Stimulated activated CD4-positive, alpha-beta T cell treated with anti-CD3 and anti-CD28 coated beads, Interleukin-1b, Interleukin-23, amount 100 ng/mL, for 1 hour (primary cell): ENCODE data around the gene KCTD11.
"Not testable (repeated sequence)": the region's sequence is repeated elsewhere in the genome, so short reads cannot be mapped to it uniquely, and the experiment has no call there.

Source experiments
- DNase-seq, 2 donors: peaks; one replicate each; pipeline ENCODE4 v3.0.0-alpha.2; 2020; ENCODE audit warnings: low read depth in 2 of 2

KCTD11 gene

DNA sequence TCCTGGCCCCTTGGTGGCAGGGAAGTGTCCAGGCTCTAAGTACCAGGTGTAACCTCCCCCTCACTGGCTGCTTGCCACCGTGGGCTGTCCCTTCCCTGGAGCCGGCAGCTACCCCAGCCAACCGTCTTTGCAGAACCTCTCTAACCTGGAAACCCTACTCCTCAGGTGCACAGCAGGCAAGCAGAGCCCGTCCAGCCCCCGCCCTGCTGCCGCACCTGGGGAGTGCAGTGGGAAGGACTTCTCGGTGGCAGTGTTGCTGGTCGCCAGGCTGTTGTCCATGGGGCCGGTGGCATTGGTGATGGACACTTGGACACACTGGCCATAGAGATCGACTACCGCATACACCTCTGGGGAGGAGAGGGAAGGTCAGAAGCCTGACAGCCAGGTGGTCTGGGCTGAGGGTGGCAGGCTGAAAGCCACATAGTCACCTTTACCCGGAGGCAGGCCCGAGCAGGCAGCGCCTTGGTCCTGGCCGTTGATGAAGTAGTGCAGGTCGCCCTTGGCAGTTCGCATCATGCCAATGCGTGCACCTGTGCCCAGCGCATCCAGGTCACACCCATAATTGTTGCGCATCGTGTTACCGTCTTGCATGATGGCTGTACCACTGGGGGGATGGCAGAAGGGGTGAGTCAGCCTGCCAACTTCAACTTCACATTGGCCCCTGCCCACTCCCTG lies 29.3 kb upstream of the KCTD11 start:
- no peak for DNase-seq

- DNase-seq, result peak; percentile 34 to 54
Measured at GRCh38 chr17:7323731-7324437, 28.1 kb upstream of the KCTD11 start.

- no peak for DNase-seq
Measured at GRCh38 chr17:7324438-7324779, 27.6 kb upstream of the KCTD11 start.

DNA sequence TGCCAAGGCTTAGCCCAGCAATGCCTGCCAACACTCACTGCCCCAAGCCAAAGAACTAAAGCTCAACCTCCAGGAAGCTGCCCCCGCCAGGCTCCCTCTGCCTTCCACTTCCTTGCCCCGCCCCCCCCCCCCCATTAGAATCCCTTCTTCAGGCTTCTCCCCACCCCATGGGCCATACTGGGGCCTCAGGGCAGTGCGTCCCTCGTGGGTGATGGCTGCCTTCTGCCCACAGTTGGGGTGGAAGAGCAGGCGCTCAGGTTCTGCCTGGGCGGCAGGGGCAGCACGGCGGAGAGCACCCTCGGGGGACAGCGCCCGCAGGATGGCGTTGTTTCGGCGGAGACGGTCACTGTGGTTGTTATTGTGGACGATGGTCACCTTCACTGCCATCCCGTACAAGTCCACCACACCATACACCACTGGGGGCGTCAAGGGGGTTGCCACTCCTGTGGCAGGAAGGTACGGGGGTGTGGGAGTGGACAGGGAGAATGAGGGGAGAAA lies 26.9 kb upstream of the KCTD11 start:
- no peak for DNase-seq

DNA sequence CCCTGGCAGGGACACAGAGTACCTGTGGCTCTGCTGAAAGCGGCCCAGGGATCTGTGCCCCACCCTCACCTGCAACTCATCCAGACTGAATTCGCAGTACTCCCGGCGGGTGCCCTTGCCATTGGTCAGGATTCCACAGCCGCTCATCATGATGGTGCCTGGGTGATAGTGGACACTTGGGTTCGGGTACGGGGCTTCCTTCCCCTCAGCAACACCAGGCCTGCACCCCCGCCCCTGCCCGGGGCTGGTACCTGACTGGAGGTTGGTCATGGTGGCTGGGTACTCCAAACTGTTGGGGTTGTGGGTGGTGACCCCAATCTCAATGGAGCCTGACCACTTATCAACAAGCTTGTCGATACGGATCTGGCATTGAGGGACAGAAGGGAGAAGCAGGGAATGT lies 25.8 kb upstream of the KCTD11 start:
- no peak for DNase-seq

GRCh38 chr17:7327056-7327455 lies 24.9 kb upstream of the KCTD11 start:
- DNase-seq, result no peak

GRCh38 chr17:7327501-7327900 lies 24.5 kb upstream of the KCTD11 start:
- no peak for DNase-seq

- no peak for DNase-seq
Measured at GRCh38 chr17:7328009-7328408, 24.0 kb upstream of the KCTD11 start.

DNA sequence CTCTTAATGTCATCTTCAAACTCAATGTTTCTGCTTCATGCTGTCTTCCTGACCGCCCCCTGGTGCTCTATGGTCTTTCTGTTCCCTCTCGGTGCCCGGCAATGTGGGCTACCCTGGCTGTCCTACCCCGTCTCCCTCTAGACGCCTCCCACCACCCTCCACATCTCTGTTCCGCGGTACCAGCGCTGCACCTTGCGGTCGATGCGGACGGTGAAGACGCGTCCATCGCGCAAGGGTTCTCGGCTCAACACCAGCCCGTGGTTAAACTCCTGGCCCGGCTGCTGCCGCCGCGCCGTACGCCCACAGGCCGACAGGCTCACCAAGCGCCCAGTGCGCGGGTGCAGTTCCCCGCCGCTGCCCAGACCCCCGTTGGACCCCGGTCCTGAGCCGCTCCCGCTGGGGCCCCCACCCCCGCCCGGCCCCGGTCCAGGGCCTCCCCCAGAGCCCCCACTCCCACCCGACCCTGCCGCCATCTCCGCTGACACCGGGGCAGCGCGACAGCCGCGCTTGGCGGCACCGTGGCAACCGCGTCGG lies 23.1 kb upstream of the KCTD11 start, which contains the start of gene NEURL4:
TSS of gene NEURL4 (minus strand) at position 496 of the 534 bp plus-strand sequence. CDS start at position 473, 23 bp downstream.
- no peak for DNase-seq

GRCh38 chr17:7329374-7329996 lies 22.5 kb upstream of the KCTD11 start:
- peak; percentile 79 to 91 for DNase-seq

DNA sequence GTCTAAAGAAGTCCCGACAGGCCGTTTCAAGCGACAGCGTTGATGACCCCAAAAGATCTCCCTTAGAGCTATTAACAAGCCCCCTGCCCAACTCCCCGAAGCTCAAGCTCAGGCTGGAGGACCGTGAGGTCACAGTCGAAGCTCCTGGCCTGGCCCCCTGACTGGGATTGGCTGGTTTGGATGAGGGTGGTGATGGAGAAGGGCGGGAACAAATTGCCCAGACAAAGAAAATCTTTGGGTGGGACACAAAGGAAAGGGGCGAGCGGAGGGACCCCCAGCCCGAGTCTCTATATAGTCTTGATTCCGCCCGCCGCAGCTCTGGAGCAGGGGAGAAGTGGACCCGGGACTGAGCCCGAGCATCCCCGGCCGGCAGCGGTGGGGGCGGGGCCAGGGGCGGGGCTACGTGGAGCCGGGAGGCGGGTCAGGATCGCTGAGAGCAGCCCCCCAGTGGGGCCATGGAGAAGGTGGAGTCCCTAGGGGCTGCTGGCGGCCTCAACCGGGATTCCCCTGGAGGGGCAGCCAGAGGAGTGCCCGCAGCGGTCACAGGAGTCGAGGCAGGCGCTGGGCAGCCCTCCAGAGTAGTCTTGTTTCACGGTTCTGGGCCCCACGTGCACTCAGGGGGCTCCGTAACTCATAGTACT lies 21.8 kb upstream of the KCTD11 start:
- peak in 1 of 2 donors; percentile 66 for DNase-seq

DNA sequence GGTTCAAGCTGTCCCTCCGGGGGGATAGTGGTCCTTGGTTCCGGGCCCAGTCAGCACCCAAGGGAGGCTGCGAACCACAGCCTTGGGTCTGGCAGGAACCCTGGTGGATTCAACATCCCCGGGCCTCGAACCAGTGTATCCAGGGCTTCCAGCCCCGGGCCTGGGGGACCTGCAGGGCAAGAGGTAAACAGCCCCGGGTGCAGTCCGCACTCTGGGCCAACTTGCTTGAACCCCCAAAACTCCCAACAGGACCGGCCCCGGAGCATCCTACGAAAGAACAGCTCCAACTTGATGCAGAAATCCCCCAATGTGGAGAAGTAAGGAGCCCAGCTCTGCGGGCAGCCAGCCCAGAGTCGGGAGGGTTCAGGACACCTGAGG lies 21.3 kb upstream of the KCTD11 start:
- DNase-seq, result no peak

- no peak for DNase-seq
Measured at GRCh38 chr17:7332111-7332510, 19.9 kb upstream of the KCTD11 start.

DNA sequence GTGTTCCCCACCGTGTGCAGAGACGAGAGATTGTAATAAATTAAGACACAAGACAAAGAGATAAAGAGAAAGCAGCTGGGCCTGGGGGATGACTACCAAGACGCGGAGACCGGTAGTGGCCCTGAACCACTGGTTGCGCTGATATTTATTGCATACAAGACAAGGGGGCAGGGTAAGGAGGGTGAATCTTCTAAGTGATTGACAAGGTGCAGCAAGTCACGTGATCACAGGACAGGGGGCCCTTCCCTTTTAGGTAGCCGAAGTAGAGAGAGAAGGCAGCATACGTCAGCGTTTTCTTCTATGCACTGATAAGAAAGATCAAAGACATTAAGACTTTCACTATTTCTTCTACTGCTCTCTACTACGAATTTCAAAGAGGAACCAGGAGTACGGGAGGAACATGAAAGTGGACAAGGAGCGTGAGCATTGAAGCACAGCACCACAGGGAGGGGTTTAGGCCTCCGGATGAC lies 19.3 kb upstream of the KCTD11 start:
- DNase-seq, result not testable (repeated sequence)

GRCh38 chr17:7334938-7335538 lies 16.9 kb upstream of the KCTD11 start:
- no peak for DNase-seq

DNA sequence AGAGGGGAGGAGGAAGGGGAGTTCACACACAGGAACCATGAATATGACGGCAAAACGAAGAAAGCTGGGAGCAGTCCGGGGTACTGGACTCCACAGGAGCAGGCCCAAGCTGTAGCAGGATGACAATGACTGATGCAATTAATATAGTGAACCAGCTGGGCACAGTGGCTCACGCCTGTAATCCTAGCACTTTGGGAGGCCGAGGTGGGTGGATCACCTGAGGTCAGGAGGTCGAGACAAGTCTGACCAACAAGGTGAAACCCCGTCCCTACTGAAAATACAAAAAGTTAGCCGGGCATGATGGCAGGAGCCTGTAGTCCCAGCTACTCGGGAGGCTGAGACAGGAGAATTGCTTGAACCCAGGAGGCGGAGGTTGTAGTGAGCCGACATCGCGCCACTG lies 16.2 kb upstream of the KCTD11 start:
- DNase-seq, result not testable (repeated sequence)

GRCh38 chr17:7336240-7337175 lies 15.5 kb upstream of the KCTD11 start, which contains the start of gene ACAP1:
Gene ACAP1 (plus strand): TSS chr17:7336529. CDS start chr17:7336735, 206 bp downstream.
- peak; percentile 69 for DNase-seq

DNA sequence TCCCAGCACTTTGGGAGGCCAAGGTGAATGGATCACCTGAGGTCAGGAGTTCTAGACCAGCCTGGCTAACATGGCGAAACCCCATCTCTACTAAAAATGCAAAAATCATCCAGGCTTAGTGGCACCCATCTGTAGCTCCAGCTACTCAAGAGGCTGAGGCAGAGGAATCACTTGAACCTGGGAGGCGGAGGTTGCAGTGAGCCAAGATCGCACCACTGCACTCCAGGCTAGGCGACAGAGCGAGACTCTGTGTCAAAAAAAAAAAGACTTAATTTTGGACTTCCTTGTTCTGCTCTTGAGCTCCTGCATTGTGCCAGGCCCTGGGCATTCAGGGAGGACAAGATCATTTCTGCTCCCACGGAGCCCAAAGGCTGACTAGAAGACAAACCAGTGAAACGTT lies 14.4 kb upstream of the KCTD11 start:
- not testable (repeated sequence) for DNase-seq

GRCh38 chr17:7340179-7340578 lies 11.8 kb upstream of the KCTD11 start:
- no peak for DNase-seq

- no peak for DNase-seq
Measured at GRCh38 chr17:7341842-7342241, 10.1 kb upstream of the KCTD11 start.
